ENCODE results near the gene HSPA4. TPM values are rescaled to one million over a fixed set of nuclear protein-coding genes. Genes with fewer than 3 reads are reported as not detected.
"Not testable (repeated sequence)": the region's sequence is repeated elsewhere in the genome, so short reads cannot be mapped to it uniquely, and the experiment has no call there.

HSPA4 gene
- total and polyA plus RNA-seq, 2 donors (not counting 1 experiment from before 2014, with no cell fraction given), result 18.1 to 95.0 TPM

- Mint-ChIP-seq H3K4me3 (no peak overlapping the region), H3K27ac (no peak overlapping the region), H3K4me1 (no peaks in the 10 kb centered on the region), H3K9me3 (ENCODE audit: insufficient read depth) (no peaks in the 10 kb centered on the region), H3K27me3 (peaks cover 4% of the 10 kb centered on the region)
- Histone ChIP-seq H3K4me3 (ENCODE audit: control extremely low read depth in 1 of 5, extremely low read depth in 1 of 5, insufficient read depth in 1 of 5, low read depth in 2 of 5, low read length in 4 of 5) (no peak overlapping the region), H3K9me3 (ENCODE audit: control extremely low read depth in 1 of 3, control insufficient read depth in 2 of 3, insufficient read depth in 1 of 3, low read length in 2 of 3) (no peaks in the 10 kb centered on the region), H4K20me1 (ENCODE audit: control insufficient read depth, insufficient read depth, low read length, poor library complexity, severe bottlenecking) (no peaks in the 10 kb centered on the region), H3K9ac (ENCODE audit: low read length) (no peak overlapping the region), H2AFZ (ENCODE audit: insufficient read depth, low read depth, low read length, poor library complexity, severe bottlenecking) (no peak overlapping the region), H3K27ac (ENCODE audit: low read length in 2 of 2) (no peak overlapping the region), H3K4me2 (replicated peaks; ENCODE audit: low read depth, low read length, poor library complexity, severe bottlenecking) (no peak overlapping the region), H3K27me3 (replicated peaks in 1 of 4; ENCODE audit: control extremely low read depth in 1 of 4, control insufficient read depth in 3 of 4, insufficient read depth in 4 of 4, low read length in 3 of 4) (no peaks in the 10 kb centered on the region), H3K4me1 (ENCODE audit: control insufficient read depth in 2 of 2, insufficient read depth in 2 of 2, low read length in 2 of 2) (no peaks in the 10 kb centered on the region), H3K79me2 (ENCODE audit: control insufficient read depth, insufficient read depth, low read length) (no peaks in the 10 kb centered on the region), H3K36me3 (replicated peaks in 1 of 2; ENCODE audit: control extremely low read depth in 1 of 2, control insufficient read depth in 1 of 2, extremely low read depth in 1 of 2, insufficient read depth in 2 of 2, low read length in 1 of 2) (no peaks in the 10 kb centered on the region)
- POLR2A ChIA-PET, result no interaction called here
- DNase-seq (no peak), ATAC-seq (ENCODE audit: low read depth) (no peak)
- intact Hi-C loops (cut with micrococcal nuclease), result no loop called here
- TF ChIP-seq CTCF (IDR thresholded peaks at IDR 0.05), result no peak
- CTCF ChIA-PET, result no interaction called here
- 50% methylated on average over 6 of the region's 8 CpGs for WGBS (ENCODE audit: insufficient coverage)
These were observed 78.7 kb downstream of the HSPA4 start for GRCh38 chr5:133130387-133131118.

- Histone ChIP-seq H3K79me2 (ENCODE audit: control insufficient read depth, insufficient read depth, low read length) (no peaks in the 10 kb centered on the region), H3K36me3 (replicated peaks in 1 of 2; ENCODE audit: control extremely low read depth in 1 of 2, control insufficient read depth in 1 of 2, extremely low read depth in 1 of 2, insufficient read depth in 2 of 2, low read length in 1 of 2) (no peaks in the 10 kb centered on the region), H4K20me1 (ENCODE audit: control insufficient read depth, insufficient read depth, low read length, poor library complexity, severe bottlenecking) (no peaks in the 10 kb centered on the region), H3K4me1 (ENCODE audit: control insufficient read depth in 2 of 2, insufficient read depth in 2 of 2, low read length in 2 of 2) (no peaks in the 10 kb centered on the region), H3K9me3 (ENCODE audit: control extremely low read depth in 1 of 3, control insufficient read depth in 2 of 3, insufficient read depth in 1 of 3, low read length in 2 of 3) (no peaks in the 10 kb centered on the region), H3K4me2 (replicated peaks; ENCODE audit: low read depth, low read length, poor library complexity, severe bottlenecking) (no peak overlapping the region), H3K27ac (ENCODE audit: low read length in 2 of 2) (no peak overlapping the region), H2AFZ (ENCODE audit: insufficient read depth, low read depth, low read length, poor library complexity, severe bottlenecking) (no peak overlapping the region), H3K9ac (ENCODE audit: low read length) (no peak overlapping the region), H3K27me3 (replicated peaks in 1 of 4; ENCODE audit: control extremely low read depth in 1 of 4, control insufficient read depth in 3 of 4, insufficient read depth in 4 of 4, low read length in 3 of 4) (no peaks in the 10 kb centered on the region), H3K4me3 (ENCODE audit: control extremely low read depth in 1 of 5, extremely low read depth in 1 of 5, insufficient read depth in 1 of 5, low read depth in 2 of 5, low read length in 4 of 5) (no peak overlapping the region)
- no peaks in the 10 kb centered on the region for H3K4me1 Mint-ChIP-seq
- ChIA-PET POLR2A (no interaction called here), CTCF (no interaction called here)
- no peak for DNase-seq
- WGBS (ENCODE audit: insufficient coverage), result 80% methylated on average over 1 of the region's 2 CpGs
- H3K27me3 Mint-ChIP-seq, result no peaks in the 10 kb centered on the region
- ATAC-seq (ENCODE audit: low read depth), result no peak
- H3K9me3 Mint-ChIP-seq (ENCODE audit: insufficient read depth), result no peaks in the 10 kb centered on the region
- intact Hi-C loops (cut with micrococcal nuclease), result no loop called here
- no peak overlapping the region for H3K27ac Mint-ChIP-seq
- TF ChIP-seq CTCF (IDR thresholded peaks at IDR 0.05) (no peak), EZH2 (IDR thresholded peaks at IDR 0.05; ENCODE audit: borderline replicate concordance, insufficient read depth, low read depth, low read length, poor library complexity, severe bottlenecking) (no peak)
- H3K4me3 Mint-ChIP-seq, result no peak overlapping the region
These were observed 80.9 kb downstream of the HSPA4 start for GRCh38 chr5:133132717-133133116.

- H3K27ac ChIP-seq (ENCODE audit: low read length in 2 of 2); H4K20me1 ChIP-seq (ENCODE audit: control insufficient read depth, insufficient read depth, low read length, poor library complexity, severe bottlenecking); H3K4me3 ChIP-seq (ENCODE audit: control extremely low read depth in 1 of 5, extremely low read depth in 1 of 5, insufficient read depth in 1 of 5, low read depth in 2 of 5, low read length in 4 of 5); H3K9me3 ChIP-seq (ENCODE audit: control extremely low read depth in 1 of 3, control insufficient read depth in 2 of 3, insufficient read depth in 1 of 3, low read length in 2 of 3); H3K79me2 ChIP-seq (ENCODE audit: control insufficient read depth, insufficient read depth, low read length); H3K36me3 ChIP-seq (replicated peaks in 1 of 2; ENCODE audit: control extremely low read depth in 1 of 2, control insufficient read depth in 1 of 2, extremely low read depth in 1 of 2, insufficient read depth in 2 of 2, low read length in 1 of 2); DNase-seq; CTCF ChIA-PET; H3K9me3 Mint-ChIP-seq (ENCODE audit: insufficient read depth); H3K4me3 Mint-ChIP-seq; H3K4me1 ChIP-seq (ENCODE audit: control insufficient read depth in 2 of 2, insufficient read depth in 2 of 2, low read length in 2 of 2); H3K27me3 Mint-ChIP-seq; H3K4me1 Mint-ChIP-seq; intact Hi-C loops (cut with micrococcal nuclease); H3K4me2 ChIP-seq (replicated peaks; ENCODE audit: low read depth, low read length, poor library complexity, severe bottlenecking); H3K27me3 ChIP-seq (replicated peaks in 1 of 4; ENCODE audit: control extremely low read depth in 1 of 4, control insufficient read depth in 3 of 4, insufficient read depth in 4 of 4, low read length in 3 of 4); H3K9ac ChIP-seq (ENCODE audit: low read length); H3K27ac Mint-ChIP-seq; POLR2A ChIA-PET; H2AFZ ChIP-seq (ENCODE audit: insufficient read depth, low read depth, low read length, poor library complexity, severe bottlenecking); ATAC-seq (ENCODE audit: low read depth): not testable (repeated sequence)
- WGBS (ENCODE audit: insufficient coverage), result no CpG with 5 or more reads among the region's 5 CpGs
These were observed 81.4 kb downstream of the HSPA4 start for GRCh38 chr5:133133241-133133640.

Measured in B cell (primary cell).